Keratinocyte (primary cell): ENCODE measurements around the gene SIPA1L3. TPM values are rescaled to one million over a fixed set of nuclear protein-coding genes. Genes with fewer than 3 reads are reported as not detected.

ENCODE experiments used
- DNase-seq: peaks from one replicate; pipeline ENCODE4 v3.0.0-alpha.2; 2011; ENCODE audit warnings: low read depth, missing footprints, low spot score
- FAIRE-seq: peaks from 2 replicates; lab custom pipeline; 2011; peaks lifted over from hg19 to GRCh38; lab: Jason Lieb, UNC
- H2AFZ ChIP-seq: 2 replicates; pipeline ENCODE4 v1.6.0; 2012; ENCODE audit warnings: low read length, control low read depth, inconsistent platforms; ENCODE audit not compliant: control insufficient read depth
- H3K27ac ChIP-seq: 2 replicates; pipeline ENCODE4 v1.5.1; 2011; ENCODE audit warnings: low read length; ENCODE audit not compliant: control insufficient read depth, insufficient read depth
- H3K27me3 ChIP-seq: 3 replicates; pipeline ENCODE4 v1.6.0; 2011; ENCODE audit warnings: low read length; ENCODE audit not compliant: control insufficient read depth, insufficient read depth; ENCODE audit errors: extremely low read depth
- H3K36me3 ChIP-seq, 2 experiments: 2 replicates in 1 of 2; 3 replicates in 1 of 2; pipeline ENCODE4 v1.5.1; 2011; ENCODE audit warnings: low read length in 2 of 2, mild to moderate bottlenecking in 1 of 2; ENCODE audit not compliant: control insufficient read depth in 2 of 2, insufficient read depth in 2 of 2; ENCODE audit errors: extremely low read depth in 1 of 2
- H3K4me1 ChIP-seq: 3 replicates; pipeline ENCODE4 v1.5.1; 2011; ENCODE audit warnings: low read length; ENCODE audit not compliant: control insufficient read depth, insufficient read depth; ENCODE audit errors: extremely low read depth
- H3K4me2 ChIP-seq: 3 replicates; pipeline ENCODE4 v1.6.0; 2011; ENCODE audit warnings: low read depth, low read length; ENCODE audit not compliant: control insufficient read depth, insufficient read depth; ENCODE audit errors: extremely low read depth
- H3K4me3 ChIP-seq, 3 experiments: fragments of 200-600 bp in 1 of 3; sonication (generic) in 1 of 3; 2 replicates in 2 of 3; 3 replicates in 1 of 3; pipeline ENCODE4 v1.5.1; 2011 to 2016; ENCODE audit warnings: low read length in 3 of 3, mild to moderate bottlenecking in 3 of 3, control low read depth in 2 of 3, inconsistent platforms in 1 of 3, low read depth in 1 of 3, mixed read lengths in 1 of 3, mixed run types in 1 of 3, moderate library complexity in 1 of 3; ENCODE audit not compliant: control insufficient read depth in 2 of 3, insufficient read depth in 2 of 3; ENCODE audit errors: extremely low read depth in 1 of 3
- H3K79me2 ChIP-seq: 2 replicates; pipeline ENCODE4 v1.6.0; 2012; ENCODE audit warnings: low read length; ENCODE audit not compliant: control insufficient read depth, insufficient read depth
- H3K9ac ChIP-seq: 3 replicates; pipeline ENCODE4 v1.6.0; 2011; ENCODE audit warnings: low read length; ENCODE audit not compliant: control insufficient read depth, insufficient read depth; ENCODE audit errors: extremely low read depth
- H3K9me1 ChIP-seq: 3 replicates; pipeline ENCODE4 v1.6.0; 2011; ENCODE audit warnings: low read length; ENCODE audit not compliant: control insufficient read depth, insufficient read depth; ENCODE audit errors: extremely low read depth
- H3K9me3 ChIP-seq: 2 replicates; pipeline ENCODE4 v1.5.1; 2012; ENCODE audit warnings: low read depth, low read length; ENCODE audit not compliant: control insufficient read depth
- H4K20me1 ChIP-seq: 3 replicates; pipeline ENCODE4 v1.6.0; 2011; ENCODE audit warnings: low read length; ENCODE audit not compliant: control insufficient read depth, insufficient read depth; ENCODE audit errors: extremely low read depth
- CTCF ChIP-seq, 3 experiments: IDR thresholded peaks in 1 of 3; conservative IDR thresholded peaks in 1 of 3; optimal IDR thresholded peaks in 1 of 3; 2 replicates in 2 of 3; 3 replicates in 1 of 3; pipeline versions ENCODE3 to v1.5.1; 2011; ENCODE audit warnings: low read length in 3 of 3, mild to moderate bottlenecking in 3 of 3, moderate library complexity in 2 of 3, control low read depth in 1 of 3, inconsistent platforms in 1 of 3; ENCODE audit not compliant: insufficient read depth in 2 of 3; ENCODE audit errors: extremely low read depth in 1 of 3
- EZH2 ChIP-seq: IDR thresholded peaks from one replicate; pipeline ENCODE4 v1.6.1; 2012; ENCODE audit warnings: inconsistent platforms, mild to moderate bottlenecking, low read length, moderate library complexity
- dilution Hi-C: fragments of 300-500 bp; cut with MboI; formaldehyde crosslinking; loops from one replicate; pipeline ENCODE4 v1.7.0; 2020; ENCODE audit warnings: low sequenced_read_pairs; ENCODE audit not compliant: extremely low pct_ligation_motif_present
- polyA plus RNA-seq, 5 experiments: library from polyadenylated mRNA; depleted of rRNA in 3 of 5; stranded (reverse) in 3 of 5; stranded (forward) in 1 of 5; unstranded in 1 of 5; fragments of >200 nt; gene quantifications; 1 replicate in 1 of 5; 2 replicates in 3 of 5; 3 replicates in 1 of 5; pipeline versions ENCODE4 v1.2.1 to v1.2.3, GENCODE V29; 2011 to 2012; ENCODE audit warnings: missing spikeins in 2 of 5, low read depth in 1 of 5, low replicate concordance in 1 of 5

The SIPA1L3 gene
- polyA plus RNA-seq, 1 donor (not counting 4 experiments of a cell fraction or from before 2014, with no cell fraction given) = 8.0 TPM

- TF ChIP-seq CTCF (optimal IDR thresholded peaks at IDR 0.05 in 1 of 3, IDR thresholded peaks at IDR 0.05 in 1 of 3, conservative IDR thresholded peaks at IDR 0.05 in 1 of 3; ENCODE audit: extremely low read depth in 1 of 3, insufficient read depth in 2 of 3, low read length in 3 of 3) = no peak
- Histone ChIP-seq H3K9ac (no peak overlapping the region), H3K4me1 (peaks cover 5% of the 10 kb centered on the region), H3K27me3 (no peaks in the 10 kb centered on the region), H3K36me3 (peaks cover 0 to 1% of the 10 kb centered on the region in 2 experiments), H4K20me1 (peaks cover 3% of the 10 kb centered on the region), H3K9me3 (no peaks in the 10 kb centered on the region), H3K27ac (no peak overlapping the region), H3K4me2 (no peak overlapping the region), H3K9me1 (no peaks in the 10 kb centered on the region), H3K79me2 (no peaks in the 10 kb centered on the region), H3K4me3 (no peak overlapping the region), H2AFZ (no peak overlapping the region)
- no peak for FAIRE-seq
- dilution Hi-C loops = no loop called here
- DNase-seq = no peak
Measured at GRCh38 chr19:38055655-38056521, 148.9 kb downstream of the SIPA1L3 start.

GRCh38 chr19:38056646-38057045 is 149.6 kb downstream of the SIPA1L3 start:
- no peak overlapping the region for H3K27ac ChIP-seq
- no peak overlapping the region for H3K4me3 ChIP-seq
- H3K9me3 ChIP-seq = no peaks in the 10 kb centered on the region
- H3K4me2 ChIP-seq = no peak overlapping the region
- FAIRE-seq = no peak
- H3K79me2 ChIP-seq = no peaks in the 10 kb centered on the region
- no peak overlapping the region for H3K9ac ChIP-seq
- no peaks in the 10 kb centered on the region for H3K9me1 ChIP-seq
- peaks cover 3% of the 10 kb centered on the region for H4K20me1 ChIP-seq
- TF ChIP-seq CTCF (optimal IDR thresholded peaks at IDR 0.05 in 1 of 3, IDR thresholded peaks at IDR 0.05 in 1 of 3, conservative IDR thresholded peaks at IDR 0.05 in 1 of 3; ENCODE audit: extremely low read depth in 1 of 3, insufficient read depth in 2 of 3, low read length in 3 of 3) = no peak
- no peak for TF ChIP-seq EZH2
- no peaks in the 10 kb centered on the region for H3K27me3 ChIP-seq
- H3K4me1 ChIP-seq = peaks cover 8% of the 10 kb centered on the region
- H3K36me3 ChIP-seq = peaks cover 0 to 1% of the 10 kb centered on the region in 2 experiments
- dilution Hi-C loops = no loop called here
- no peak overlapping the region for H2AFZ ChIP-seq
- no peak for DNase-seq
